Fibroblast of lung (primary cell): ENCODE data around the gene STYX. TPM values are rescaled to one million over a fixed set of nuclear protein-coding genes. Genes with fewer than 3 reads are reported as not detected.

Experiments
- DNase-seq, 2 donors: peaks; one replicate each; pipeline versions ENCODE4 v3.0.0 to v3.0.0-alpha.2; 2010; ENCODE audit warnings: low read depth in 2 of 2
- H2AFZ ChIP-seq: 2 replicates; pipeline ENCODE4 v1.5.1; 2012; ENCODE audit warnings: low read length, control low read depth, inconsistent platforms
- H3K27ac ChIP-seq: 2 replicates; pipeline ENCODE4 v1.5.1; 2011; ENCODE audit warnings: low read length, control low read depth; ENCODE audit not compliant: insufficient read depth
- H3K27me3 ChIP-seq: 2 replicates; pipeline ENCODE4 v1.5.1; 2011; ENCODE audit warnings: mild to moderate bottlenecking, low read length; ENCODE audit not compliant: control insufficient read depth, insufficient read depth
- H3K36me3 ChIP-seq: 2 replicates; pipeline ENCODE4 v1.5.1; 2011; ENCODE audit warnings: low read length; ENCODE audit not compliant: control insufficient read depth, insufficient read depth
- H3K4me1 ChIP-seq: 2 replicates; pipeline ENCODE4 v1.5.1; 2011; ENCODE audit warnings: low read length; ENCODE audit not compliant: control insufficient read depth, insufficient read depth; ENCODE audit errors: extremely low read depth
- H3K4me2 ChIP-seq: 2 replicates; pipeline ENCODE4 v1.5.1; 2011; ENCODE audit warnings: low read length, control low read depth; ENCODE audit not compliant: insufficient read depth; ENCODE audit errors: extremely low read depth
- H3K4me3 ChIP-seq, 4 experiments: fragments of 200-600 bp in 1 of 4; sonication (generic) in 1 of 4; replicated peaks in 1 of 4; 2 replicates each; pipeline ENCODE4 v1.5.1; 2011 to 2016; ENCODE audit warnings: low read length in 4 of 4, low read depth in 3 of 4, mild to moderate bottlenecking in 3 of 4, control low read depth in 2 of 4, inconsistent platforms in 1 of 4, mixed read lengths in 1 of 4; ENCODE audit not compliant: insufficient read depth in 1 of 4; ENCODE audit errors: control extremely low read depth in 1 of 4
- H3K79me2 ChIP-seq: 2 replicates; pipeline ENCODE4 v1.5.1; 2012; ENCODE audit warnings: mild to moderate bottlenecking, low read length, inconsistent platforms; ENCODE audit not compliant: control insufficient read depth, insufficient read depth
- H3K9ac ChIP-seq: 2 replicates; pipeline ENCODE4 v1.5.1; 2011; ENCODE audit warnings: mild to moderate bottlenecking, low read length, control low read depth; ENCODE audit not compliant: insufficient read depth
- H3K9me3 ChIP-seq: 2 replicates; pipeline ENCODE4 v1.5.1; 2012; ENCODE audit warnings: low read depth, low read length; ENCODE audit not compliant: control insufficient read depth, insufficient read depth
- H4K20me1 ChIP-seq: 2 replicates; pipeline ENCODE4 v1.5.1; 2011; ENCODE audit warnings: low read length; ENCODE audit not compliant: control insufficient read depth, insufficient read depth; ENCODE audit errors: extremely low read depth
- EZH2 ChIP-seq: IDR thresholded peaks from 2 replicates; pipeline ENCODE4 v1.5.1; 2012; ENCODE audit warnings: low read length, control low read depth, mild to moderate bottlenecking; ENCODE audit errors: missing control alignments
- polyA plus RNA-seq, 2 donors: library from polyadenylated mRNA; depleted of rRNA in 1 of 2; stranded (reverse) in 1 of 2; unstranded in 1 of 2; fragments of >200 nt; gene quantifications; 2 replicates each; pipeline ENCODE4 v1.2.1, GENCODE V29; 2011 to 2012; ENCODE audit warnings: missing spikeins in 1 of 2
- total RNA-seq: library from RNA; depleted of rRNA; stranded (reverse); fragments of >200 nt; gene quantifications from 2 replicates; pipeline ENCODE4 v1.2.1, GENCODE V29; 2014
- TF ChIP-seq, protein P1 (sequence below), 2 donors: IDR thresholded peaks in 1 of 2; conservative IDR thresholded peaks in 1 of 2; 1 replicate in 1 of 2; 2 replicates in 1 of 2; pipeline ENCODE4 v1.5.1; 2011 to 2012; ENCODE audit warnings: low read length in 2 of 2, control low read depth in 1 of 2, inconsistent platforms in 1 of 2, low read depth in 1 of 2, mild to moderate bottlenecking in 1 of 2

Gene STYX
- total and polyA plus RNA-seq, 2 donors (not counting 1 experiment from before 2014, with no cell fraction given), result 14.9 to 17.0 TPM

DNA sequence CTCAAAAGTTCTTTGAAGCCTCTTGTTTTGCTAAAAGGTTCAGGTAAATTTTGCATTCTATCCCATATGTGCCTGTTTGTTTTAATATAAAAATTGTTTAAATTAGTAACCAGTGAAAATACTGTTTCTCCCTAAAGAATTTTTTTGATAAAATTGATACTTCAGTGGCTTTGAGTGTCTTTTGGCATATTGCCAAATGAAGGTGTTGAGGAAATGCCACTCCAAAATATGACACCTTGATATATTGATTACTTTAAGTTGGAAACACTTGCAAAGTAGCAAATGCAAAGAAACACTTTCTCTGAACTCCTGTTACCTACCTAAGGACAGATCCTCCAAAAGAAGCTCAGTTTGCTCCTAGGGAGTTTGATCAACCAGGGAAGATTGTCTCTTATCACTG lies 8.4 kb downstream of the STYX start:
- Histone ChIP-seq H2AFZ (no peak overlapping the region), H3K4me1 (no peaks in the 10 kb centered on the region), H3K36me3 (no peaks in the 10 kb centered on the region), H3K27ac (no peak overlapping the region), H3K4me2 (no peak overlapping the region), H3K79me2 (peaks cover 6% of the 10 kb centered on the region), H3K27me3 (no peaks in the 10 kb centered on the region), H3K9ac (no peak overlapping the region), H4K20me1 (no peaks in the 10 kb centered on the region), H3K4me3 (no peak overlapping the region), H3K9me3 (no peaks in the 10 kb centered on the region)
- TF ChIP-seq EZH2, result no peak
- TF ChIP-seq, protein P1, sequence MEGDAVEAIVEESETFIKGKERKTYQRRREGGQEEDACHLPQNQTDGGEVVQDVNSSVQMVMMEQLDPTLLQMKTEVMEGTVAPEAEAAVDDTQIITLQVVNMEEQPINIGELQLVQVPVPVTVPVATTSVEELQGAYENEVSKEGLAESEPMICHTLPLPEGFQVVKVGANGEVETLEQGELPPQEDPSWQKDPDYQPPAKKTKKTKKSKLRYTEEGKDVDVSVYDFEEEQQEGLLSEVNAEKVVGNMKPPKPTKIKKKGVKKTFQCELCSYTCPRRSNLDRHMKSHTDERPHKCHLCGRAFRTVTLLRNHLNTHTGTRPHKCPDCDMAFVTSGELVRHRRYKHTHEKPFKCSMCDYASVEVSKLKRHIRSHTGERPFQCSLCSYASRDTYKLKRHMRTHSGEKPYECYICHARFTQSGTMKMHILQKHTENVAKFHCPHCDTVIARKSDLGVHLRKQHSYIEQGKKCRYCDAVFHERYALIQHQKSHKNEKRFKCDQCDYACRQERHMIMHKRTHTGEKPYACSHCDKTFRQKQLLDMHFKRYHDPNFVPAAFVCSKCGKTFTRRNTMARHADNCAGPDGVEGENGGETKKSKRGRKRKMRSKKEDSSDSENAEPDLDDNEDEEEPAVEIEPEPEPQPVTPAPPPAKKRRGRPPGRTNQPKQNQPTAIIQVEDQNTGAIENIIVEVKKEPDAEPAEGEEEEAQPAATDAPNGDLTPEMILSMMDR (conservative IDR thresholded peaks at IDR 0.05 in 1 of 2, IDR thresholded peaks at IDR 0.05 in 1 of 2; ENCODE audit: low read depth in 1 of 2, low read length in 2 of 2), result no peak
- DNase-seq, result no peak

DNA sequence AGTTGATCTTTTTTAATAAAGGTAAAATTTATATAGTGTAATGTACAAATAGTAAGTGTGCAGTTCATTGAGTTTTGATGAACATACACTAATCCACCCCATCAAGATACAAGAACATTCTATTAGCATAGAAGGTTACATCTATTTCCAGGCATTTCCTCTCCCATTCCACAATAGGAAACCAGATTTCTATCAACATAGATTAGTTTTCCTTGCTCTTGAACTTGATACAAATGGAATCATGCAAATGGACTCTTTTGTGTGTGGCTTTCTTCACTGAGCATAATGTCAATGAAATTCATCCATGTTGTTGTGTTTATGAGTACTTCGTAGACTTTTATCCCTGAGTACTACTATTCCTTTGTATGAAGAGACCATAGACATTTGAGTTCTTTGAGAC lies 10.8 kb downstream of the STYX start:
- no peak overlapping the region for H3K9ac ChIP-seq
- no peaks in the 10 kb centered on the region for H3K36me3 ChIP-seq
- TF ChIP-seq, protein P1 (conservative IDR thresholded peaks at IDR 0.05 in 1 of 2, IDR thresholded peaks at IDR 0.05 in 1 of 2; ENCODE audit: low read depth in 1 of 2, low read length in 2 of 2), result no peak
- TF ChIP-seq EZH2, result no peak
- no peaks in the 10 kb centered on the region for H3K4me1 ChIP-seq
- no peaks in the 10 kb centered on the region for H4K20me1 ChIP-seq
- no peak for DNase-seq
- H3K79me2 ChIP-seq, result peaks cover 6% of the 10 kb centered on the region
- no peak overlapping the region for H3K4me3 ChIP-seq
- H3K4me2 ChIP-seq, result no peak overlapping the region
- H3K27ac ChIP-seq, result no peak overlapping the region
- no peaks in the 10 kb centered on the region for H3K27me3 ChIP-seq
- no peak overlapping the region for H2AFZ ChIP-seq
- no peaks in the 10 kb centered on the region for H3K9me3 ChIP-seq

DNA sequence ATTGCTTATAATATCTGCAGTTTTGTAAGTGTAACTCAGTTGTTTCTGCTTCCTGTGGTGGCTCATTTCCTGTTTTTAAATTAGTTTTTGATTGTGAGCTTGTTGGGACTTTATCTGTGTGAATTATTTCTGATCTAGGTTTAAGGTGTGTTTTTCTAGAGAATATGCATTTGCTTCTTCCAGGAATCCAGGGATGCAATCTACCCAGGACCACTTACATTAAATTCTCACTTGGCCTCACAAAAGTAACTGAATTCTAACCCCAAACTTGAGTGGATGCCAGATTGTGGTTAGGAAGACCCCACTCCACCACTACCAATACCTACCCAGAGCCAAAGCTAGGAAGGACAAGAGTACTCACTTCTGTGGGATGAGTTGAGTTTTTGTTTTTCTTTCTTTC lies 11.9 kb downstream of the STYX start:
- DNase-seq, result no peak
- H3K4me1 ChIP-seq, result no peaks in the 10 kb centered on the region
- H2AFZ ChIP-seq, result peak overlapping the region; percentile 2
- H3K9me3 ChIP-seq, result no peaks in the 10 kb centered on the region
- TF ChIP-seq, protein P1 (conservative IDR thresholded peaks at IDR 0.05 in 1 of 2, IDR thresholded peaks at IDR 0.05 in 1 of 2; ENCODE audit: low read depth in 1 of 2, low read length in 2 of 2), result no peak
- no peak for TF ChIP-seq EZH2
- no peaks in the 10 kb centered on the region for H4K20me1 ChIP-seq
- H3K9ac ChIP-seq, result no peak overlapping the region
- no peak overlapping the region for H3K4me3 ChIP-seq
- peaks cover 6% of the 10 kb centered on the region for H3K79me2 ChIP-seq
- H3K4me2 ChIP-seq, result no peak overlapping the region
- peak overlapping the region; percentile 51 for H3K27ac ChIP-seq
- H3K36me3 ChIP-seq, result no peaks in the 10 kb centered on the region
- H3K27me3 ChIP-seq, result no peaks in the 10 kb centered on the region
